ENCODE results near the gene DYNC1LI2.
"Not testable (repeated sequence)": the region's sequence is repeated elsewhere in the genome, so short reads cannot be mapped to it uniquely, and the experiment has no call there.

The DYNC1LI2 gene

DNA sequence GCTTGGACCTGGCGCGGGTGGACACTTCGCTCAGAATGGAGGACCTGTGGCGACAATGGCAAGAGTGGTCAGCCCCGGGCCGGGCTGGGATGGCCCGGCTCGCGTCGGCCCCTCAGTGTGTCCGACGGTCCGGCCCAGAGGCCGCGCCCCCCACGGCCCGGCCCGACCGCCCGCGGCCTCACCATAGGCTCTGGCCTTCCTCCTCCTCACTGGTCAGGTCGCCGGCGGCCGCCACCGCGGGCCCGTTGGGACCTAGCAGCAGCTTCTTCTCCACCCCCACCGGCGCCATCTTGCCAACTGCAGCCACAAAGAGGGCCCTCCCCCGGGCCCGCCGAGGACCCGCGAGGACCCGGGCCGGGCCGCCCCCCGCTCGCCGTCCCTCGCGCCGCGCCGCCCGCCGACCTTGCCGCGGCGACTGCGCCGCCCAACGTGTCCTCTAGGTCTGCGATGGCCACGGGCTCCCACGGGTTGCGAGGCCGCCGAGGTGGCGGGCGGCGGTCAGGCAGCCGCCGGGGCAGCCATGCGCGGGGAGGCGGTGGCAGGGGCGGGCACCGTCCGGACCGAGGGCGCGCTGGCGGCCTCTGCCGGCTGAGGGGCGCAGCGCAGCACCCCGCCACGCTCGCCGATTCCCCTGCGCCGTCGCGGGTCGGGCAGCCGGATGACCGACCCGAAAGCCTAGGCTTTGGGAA is at the start of gene DYNC1LI2:
Gene DYNC1LI2 (minus strand): TSS at position 307 of the 689 bp plus-strand sequence. CDS start 18 bp downstream, at position 289.
- DNase-seq (ENCODE audit: low read depth) = peak; percentile 70

DNA sequence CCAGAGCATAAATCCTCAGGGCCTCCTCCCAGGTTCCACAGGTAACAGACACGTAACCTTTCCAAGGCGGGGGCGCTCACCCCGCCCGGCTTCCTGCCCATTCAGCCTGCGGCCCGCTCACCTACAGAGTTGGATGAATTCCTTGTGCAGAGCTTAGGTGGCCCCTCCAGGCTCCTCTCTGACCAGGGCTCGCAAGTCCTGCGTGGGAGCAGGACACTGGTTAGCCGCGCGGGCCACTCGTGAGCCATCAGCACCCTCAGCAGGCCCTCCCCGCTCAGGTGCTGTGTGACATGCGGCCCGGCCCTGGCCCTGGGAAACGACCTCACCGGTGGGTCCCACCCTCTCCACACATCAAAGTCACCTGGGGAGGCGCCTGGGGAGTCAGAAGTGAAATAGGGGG is 49.4 kb upstream of the DYNC1LI2 start:
- no peak for DNase-seq (ENCODE audit: low read depth)

GRCh38 chr16:66798161-66798560 is 46.8 kb upstream of the DYNC1LI2 start:
- DNase-seq (ENCODE audit: low read depth) = no peak

- DNase-seq (ENCODE audit: low read depth) = not testable (repeated sequence)
Observed at GRCh38 chr16:66793984-66794383, 42.6 kb upstream of the DYNC1LI2 start.

DNA sequence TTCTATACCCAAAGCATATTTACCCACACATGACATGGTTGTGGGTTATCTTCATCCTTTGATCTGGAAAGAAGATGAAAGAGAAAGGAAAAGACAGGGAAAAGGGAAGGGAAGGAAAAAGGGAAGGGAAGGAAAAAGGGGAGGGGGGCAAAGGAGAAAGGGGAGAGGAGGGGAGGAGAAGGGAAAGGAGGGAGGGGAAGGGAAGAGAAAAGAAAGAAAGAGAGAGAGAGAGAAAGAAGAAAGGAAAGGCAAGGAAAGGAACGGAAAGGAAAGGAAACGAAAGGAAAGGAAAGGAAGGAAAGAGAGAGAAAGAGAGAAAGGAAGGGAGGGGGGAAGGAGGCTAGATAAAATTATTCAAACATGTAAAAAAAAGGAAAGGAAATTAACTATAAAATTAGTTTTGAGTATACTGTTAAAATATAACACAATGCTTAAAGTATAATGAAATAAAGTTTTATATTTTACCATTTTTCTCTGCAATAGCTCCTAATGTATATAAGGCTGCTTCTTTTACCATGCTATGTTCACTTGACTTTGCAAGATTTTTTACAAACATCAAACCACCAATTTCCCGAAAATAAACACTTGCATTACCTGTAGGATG is 38.8 kb upstream of the DYNC1LI2 start:
- DNase-seq (ENCODE audit: low read depth) = no peak

- no peak for DNase-seq (ENCODE audit: low read depth)
Observed at GRCh38 chr16:66787427-66787826, 36.0 kb upstream of the DYNC1LI2 start.

GRCh38 chr16:66786551-66786950 is 35.1 kb upstream of the DYNC1LI2 start:
- DNase-seq (ENCODE audit: low read depth) = no peak

DNA sequence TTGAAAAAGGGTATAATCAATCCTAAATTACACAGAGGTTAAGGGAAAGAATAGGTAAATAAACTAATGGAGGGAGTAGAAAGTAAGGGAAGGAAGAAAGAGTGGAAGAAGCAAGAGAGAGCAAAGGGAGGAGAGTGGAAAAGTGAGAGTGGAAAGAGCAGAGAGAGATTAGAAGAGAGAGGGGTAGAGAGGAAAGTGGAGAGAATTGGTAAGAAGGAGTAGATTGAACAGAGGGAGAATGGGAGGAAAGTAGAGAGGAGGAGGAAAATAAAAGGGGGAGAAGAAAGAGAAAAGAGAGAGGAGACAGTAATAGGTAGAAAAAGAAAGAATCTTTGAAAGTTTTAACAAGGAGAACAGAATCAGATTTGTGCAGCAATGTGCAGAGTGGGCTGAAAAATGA is 25.0 kb upstream of the DYNC1LI2 start:
- DNase-seq (ENCODE audit: low read depth) = no peak

DNA sequence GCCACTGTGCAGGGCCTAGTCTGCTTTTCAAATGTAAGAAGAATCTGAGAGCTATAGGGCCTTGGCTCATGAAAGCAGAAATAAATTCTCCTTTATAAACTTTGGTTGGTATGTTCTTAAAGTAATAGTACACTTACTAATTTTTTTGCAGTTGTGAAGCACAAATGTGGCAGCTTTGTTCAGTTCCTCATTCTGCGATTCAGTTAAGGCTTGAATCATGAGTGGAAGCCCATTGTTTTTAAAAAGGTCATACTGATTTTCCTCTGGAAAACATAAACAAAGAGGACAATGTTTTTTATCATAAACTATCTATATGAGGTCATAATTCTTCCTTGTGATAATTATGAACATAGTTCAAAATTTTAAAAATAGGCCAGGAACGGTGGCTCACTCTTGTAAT is 23.6 kb upstream of the DYNC1LI2 start:
- no peak for DNase-seq (ENCODE audit: low read depth)

DNA sequence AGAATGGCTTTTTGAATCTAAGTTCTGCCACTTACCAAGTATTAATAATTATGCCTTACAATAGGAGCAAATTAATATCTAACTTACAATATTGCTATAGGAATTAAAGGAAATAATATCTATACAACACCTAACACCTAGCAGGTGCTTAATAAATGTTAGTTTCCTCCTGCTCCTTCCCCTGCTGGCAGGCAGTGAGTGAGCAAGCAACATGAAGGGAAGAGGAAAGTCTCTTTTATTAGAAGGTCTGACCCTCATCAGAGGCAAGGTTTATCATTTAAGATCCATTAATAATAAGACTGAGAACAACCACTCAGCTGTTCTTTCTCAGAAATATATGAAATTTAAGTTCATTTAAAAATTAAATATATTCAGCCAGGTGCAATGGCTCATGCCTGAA is 6.7 kb upstream of the DYNC1LI2 start:
- DNase-seq (ENCODE audit: low read depth) = no peak

GRCh38 chr16:66754819-66755218 is 3.4 kb upstream of the DYNC1LI2 start:
- DNase-seq (ENCODE audit: low read depth) = no peak

DNA sequence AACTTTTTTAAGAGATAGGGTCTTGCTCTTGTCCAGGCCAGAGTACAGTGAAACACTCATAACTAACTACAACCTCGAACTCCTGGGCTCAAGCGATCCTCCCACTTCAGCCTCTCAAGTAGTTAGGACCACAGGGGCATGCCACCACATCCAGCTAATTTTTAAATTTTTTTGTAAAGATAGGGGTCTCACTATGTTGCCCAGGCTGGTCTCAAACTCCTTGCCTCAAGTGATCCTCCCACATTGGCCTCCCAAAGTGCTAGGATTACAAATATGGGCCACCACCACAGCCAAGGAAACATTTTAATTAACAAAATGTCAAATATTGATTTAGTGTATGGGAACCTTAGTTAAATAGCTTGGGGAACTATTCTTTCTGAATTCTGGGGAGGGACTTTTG is 2.8 kb upstream of the DYNC1LI2 start:
- DNase-seq (ENCODE audit: low read depth) = no peak

GRCh38 chr16:66752958-66753357 is 1.5 kb upstream of the DYNC1LI2 start:
- DNase-seq (ENCODE audit: low read depth) = no peak

DNA sequence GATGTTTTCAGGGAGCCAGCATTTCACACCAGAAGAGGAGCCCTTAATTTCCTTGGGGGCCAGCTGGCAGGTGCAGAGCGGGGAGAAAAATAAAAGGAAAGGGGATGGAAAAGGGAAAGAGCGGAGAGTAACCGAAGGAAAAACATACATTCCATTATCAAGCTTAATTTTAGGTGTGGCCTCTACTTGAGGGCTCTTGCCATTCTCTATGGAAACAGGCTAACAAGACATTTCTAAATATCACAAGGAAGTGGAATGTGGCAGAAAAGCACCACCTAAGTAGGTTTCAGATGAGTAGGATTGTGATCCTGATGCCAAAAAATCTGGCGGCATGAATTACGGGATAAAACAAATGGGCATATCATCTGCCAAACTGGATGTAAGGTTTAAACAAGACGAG is 970 bp upstream of the DYNC1LI2 start:
- DNase-seq (ENCODE audit: low read depth) = no peak

DNA sequence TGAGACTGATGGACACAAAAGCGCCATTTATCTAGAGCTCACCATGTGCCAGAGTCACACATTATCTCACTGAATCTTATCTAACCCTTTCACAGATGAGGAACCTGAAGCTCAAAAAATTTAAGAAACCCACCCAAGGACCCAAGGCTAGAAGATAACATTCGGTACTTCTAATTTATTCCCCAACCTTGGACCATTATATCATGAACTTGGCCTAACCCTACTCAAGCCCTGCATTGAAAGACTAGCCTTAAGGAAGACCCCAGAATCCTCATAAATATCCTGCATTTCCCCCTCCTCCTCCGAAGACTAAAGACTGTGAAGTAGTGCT is 548 bp upstream of the DYNC1LI2 start:
- no peak for DNase-seq (ENCODE audit: low read depth)

- no peak for DNase-seq (ENCODE audit: low read depth)
Observed at GRCh38 chr16:66751053-66751302, 431 bp downstream of the DYNC1LI2 start.

DNA sequence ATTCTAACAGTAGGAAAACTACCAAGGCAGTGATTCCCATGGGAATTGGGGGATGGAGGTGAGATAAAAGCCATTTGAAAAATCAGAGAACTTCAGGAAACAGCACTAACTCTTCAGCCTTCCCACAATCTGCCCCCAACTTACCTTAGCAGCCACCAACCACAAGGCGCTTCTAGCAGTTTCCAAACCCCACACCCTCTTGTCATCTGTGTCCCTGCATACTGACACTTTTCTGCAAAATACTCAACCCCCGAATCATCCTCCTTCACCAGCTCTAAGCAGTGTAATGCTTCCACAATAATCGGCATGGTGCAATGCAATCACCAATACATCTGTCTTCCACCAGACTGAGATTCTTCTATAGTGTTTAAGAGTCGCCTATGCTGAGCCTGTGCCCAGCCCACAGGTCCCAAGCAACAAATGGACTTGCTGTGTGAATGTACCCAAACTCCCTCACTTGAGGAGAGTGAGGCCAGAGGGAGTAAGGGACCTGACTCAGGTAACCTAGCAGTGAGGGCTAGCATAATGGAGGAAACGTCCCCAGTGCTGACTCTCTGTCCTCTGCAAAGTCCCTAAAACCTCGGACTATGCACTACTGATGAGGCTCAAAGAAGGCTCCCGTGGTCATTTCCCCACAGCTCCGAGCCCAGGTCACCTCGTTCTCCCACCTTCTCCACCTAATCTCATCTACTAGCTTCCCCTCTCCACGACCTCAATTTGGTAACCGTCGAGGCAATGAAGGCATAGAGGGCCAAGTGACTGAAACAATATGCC is 943 bp downstream of the DYNC1LI2 start:
- DNase-seq (ENCODE audit: low read depth) = no peak

DNA sequence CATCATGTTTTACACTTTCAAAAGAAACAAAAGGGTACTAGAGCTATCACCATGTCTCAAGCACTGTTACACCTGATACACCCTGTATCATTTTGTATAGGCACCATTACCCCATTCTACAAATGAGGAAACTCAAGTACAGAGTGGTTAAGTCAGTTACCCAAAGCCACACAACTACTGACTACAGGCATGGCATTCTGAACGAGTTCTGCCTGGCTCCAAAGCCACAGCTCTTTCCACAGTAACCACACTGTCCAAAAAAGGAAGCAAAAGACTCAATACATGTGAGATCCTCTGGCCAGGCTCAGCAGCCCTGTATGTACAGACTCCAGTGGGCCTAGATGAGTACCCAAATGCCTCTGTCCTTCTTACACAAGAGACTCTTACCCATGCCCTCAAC is 4.7 kb downstream of the DYNC1LI2 start:
- no peak for DNase-seq (ENCODE audit: low read depth)

DNA sequence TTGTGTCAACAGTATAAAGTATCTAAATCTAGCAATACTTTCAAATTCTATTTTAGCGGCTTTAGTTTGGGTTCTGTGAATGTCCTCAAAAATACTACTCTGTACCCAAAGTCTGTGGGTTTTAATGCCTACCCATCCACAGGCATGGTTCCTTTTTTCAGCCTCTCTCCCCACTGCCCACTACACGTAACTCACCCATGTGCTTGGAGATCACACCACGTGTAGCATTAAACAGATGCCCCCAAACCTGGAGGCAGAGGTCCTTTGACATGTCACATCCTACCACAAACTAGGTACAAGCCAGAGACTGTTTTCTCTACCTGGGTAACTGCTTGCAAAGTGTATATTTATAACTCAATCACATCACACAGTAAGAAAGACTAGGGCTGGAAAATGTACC is 5.4 kb downstream of the DYNC1LI2 start:
- no peak for DNase-seq (ENCODE audit: low read depth)

GRCh38 chr16:66741950-66742808 is 9.2 kb downstream of the DYNC1LI2 start:
- no peak for DNase-seq (ENCODE audit: low read depth)

GRCh38 chr16:66741169-66741900 is 10.1 kb downstream of the DYNC1LI2 start:
- DNase-seq (ENCODE audit: low read depth) = no peak

DNA sequence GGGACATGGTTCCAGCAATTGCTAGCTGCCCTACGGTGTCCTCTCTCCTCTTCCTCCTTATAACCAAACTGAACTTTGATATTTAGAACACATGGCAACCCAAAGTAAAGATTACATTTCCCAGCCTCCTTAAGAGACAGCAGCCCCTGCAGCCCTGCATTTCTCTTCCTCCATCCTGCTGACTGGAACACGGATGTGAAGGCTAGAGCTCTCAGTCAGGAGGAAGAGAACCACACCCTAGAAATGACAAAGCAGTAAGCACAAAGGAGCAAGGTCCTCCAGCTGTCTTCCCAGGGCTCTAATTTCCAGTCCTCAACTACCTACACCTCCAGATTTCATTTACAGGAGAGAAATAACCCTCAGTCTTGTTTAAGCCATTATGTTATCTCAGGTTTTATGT is 10.9 kb downstream of the DYNC1LI2 start:
- no peak for DNase-seq (ENCODE audit: low read depth)
